HepG2 (cell line): Measurements from ENCODE around the gene PDE4D. TPM values are rescaled to one million over a fixed set of nuclear protein-coding genes. Genes with fewer than 3 reads are reported as not detected.

Source experiments
- ATAC-seq: fragments of 200-7000 bp; cut with Tn5 transposase; 3 replicates; pipeline ENCODE4 v1.9.1; 2020; ENCODE audit warnings: mild to moderate bottlenecking, moderate library complexity
- BruUV-seq: library from RNA; stranded (reverse); fragments of 400-500 nt; replicated peaks from 2 replicates; lab custom pipeline; 2021; lab: Mats Ljungman, UMichigan
- CTCF ChIA-PET: fragments of 300-600 bp; formaldehyde crosslinking; extraction: SDS; loops from one replicate; lab custom pipeline; 2021; ENCODE audit warnings: low total read pairs, inconsistent platforms, low intra/inter-chr PET ratio; lab: Yijun Ruan, JAX
- POLR2A ChIA-PET: fragments of 350-600 bp; sonication (Branson Sonifier 250); formaldehyde crosslinking; loops from one replicate; lab custom pipeline; 2020; ENCODE audit warnings: antibody characterized with exemption, inconsistent platforms; lab: Yijun Ruan, JAX
- DNase-seq: peaks from one replicate; pipeline ENCODE4 v3.0.0-alpha.2; 2015; ENCODE audit warnings: low spot score
- FAIRE-seq: peaks from 3 replicates; lab custom pipeline; 2011; peaks lifted over from hg19 to GRCh38; lab: Jason Lieb, UNC
- H2AFZ ChIP-seq: one replicate; pipeline ENCODE4 v1.6.1; 2011; ENCODE audit warnings: low read length, inconsistent platforms
- H3K27ac ChIP-seq: fragments of 300-600 bp; 3 replicates; pipeline ENCODE4 v1.8.0; 2011; ENCODE audit warnings: mixed run types, mild to moderate bottlenecking, mixed read lengths, low read length, inconsistent platforms; ENCODE audit not compliant: insufficient read depth; ENCODE audit errors: extremely low read length
- H3K27me3 ChIP-seq, 2 experiments: fragments of 200-600 bp in 1 of 2; 2 replicates in 1 of 2; 3 replicates in 1 of 2; pipeline versions ENCODE4 v1.6.0 to v1.8.0; 2011; ENCODE audit warnings: low read length in 2 of 2, mild to moderate bottlenecking in 2 of 2, moderate library complexity in 2 of 2, inconsistent platforms in 1 of 2; ENCODE audit not compliant: insufficient read depth in 2 of 2, control insufficient read depth in 1 of 2
- H3K36me3 ChIP-seq, 2 experiments: fragments of 200-600 bp in 1 of 2; replicated peaks in 1 of 2; 2 replicates in 1 of 2; 3 replicates in 1 of 2; pipeline versions ENCODE4 v1.5.1 to v1.8.0; 2011; ENCODE audit warnings: low read length in 2 of 2, inconsistent platforms in 1 of 2; ENCODE audit not compliant: insufficient read depth in 2 of 2, control insufficient read depth in 1 of 2
- H3K4me1 ChIP-seq: 2 replicates; pipeline ENCODE4 v1.5.1; 2012; ENCODE audit warnings: low read length, inconsistent platforms; ENCODE audit not compliant: insufficient read depth
- H3K4me2 ChIP-seq: 2 replicates; pipeline ENCODE4 v1.6.0; 2011; ENCODE audit warnings: low read depth, low read length, inconsistent platforms
- H3K4me3 ChIP-seq, 3 experiments: fragments of 200-600 bp in 1 of 3; sonication (generic), shearing (Covaris generic) in 1 of 3; replicated peaks in 1 of 3; 2 replicates each; pipeline ENCODE4 v1.5.1; 2011 to 2016; ENCODE audit warnings: low read length in 3 of 3, inconsistent platforms in 2 of 3, low read depth in 2 of 3, mild to moderate bottlenecking in 2 of 3, control low read depth in 1 of 3, mixed read lengths in 1 of 3; ENCODE audit not compliant: insufficient read depth in 1 of 3
- H3K79me2 ChIP-seq: one replicate; pipeline ENCODE4 v1.6.1; 2011; ENCODE audit warnings: low read length, inconsistent platforms; ENCODE audit not compliant: insufficient read depth
- H3K9ac ChIP-seq: 2 replicates; pipeline ENCODE4 v1.6.0; 2011; ENCODE audit warnings: mild to moderate bottlenecking, low read depth, low read length, inconsistent platforms; ENCODE audit not compliant: insufficient read depth
- H3K9me3 ChIP-seq: 2 replicates; pipeline ENCODE4 v1.5.1; 2012; ENCODE audit warnings: mild to moderate bottlenecking, low read length
- H4K20me1 ChIP-seq: 2 replicates; pipeline ENCODE4 v1.6.0; 2011; ENCODE audit warnings: inconsistent platforms, mild to moderate bottlenecking, low read length, moderate library complexity; ENCODE audit not compliant: insufficient read depth
- CEBPB ChIP-seq: IDR thresholded peaks from 2 replicates; pipeline ENCODE4 v1.6.1; 2011; ENCODE audit warnings: low read depth, low read length, improper control_type of control experiment, borderline replicate concordance
- CHD4 ChIP-seq: fragments of 200-600 bp; sonication (generic); IDR thresholded peaks from 2 replicates; pipeline ENCODE4 v1.7.0; 2017; ENCODE audit warnings: mild to moderate bottlenecking, low read length, borderline replicate concordance
- JUNB ChIP-seq: sonication (generic); formaldehyde crosslinking; IDR thresholded peaks from 2 replicates; pipeline ENCODE4 v1.8.0; 2022; ENCODE audit warnings: missing genetic modification reagents, mild to moderate bottlenecking, borderline replicate concordance
- KDM4B ChIP-seq: sonication (generic); formaldehyde crosslinking; IDR thresholded peaks from 2 replicates; pipeline ENCODE4 v1.4.0; 2020; ENCODE audit warnings: missing genetic modification reagents
- NCOA5 ChIP-seq: sonication (generic); formaldehyde crosslinking; IDR thresholded peaks from 2 replicates; pipeline ENCODE4 v1.4.0; 2020; ENCODE audit warnings: missing genetic modification reagents
- NPAS2 ChIP-seq: sonication (generic); formaldehyde crosslinking; IDR thresholded peaks from 2 replicates; pipeline ENCODE4 v1.8.0; 2022; ENCODE audit warnings: mild to moderate bottlenecking, missing genetic modification reagents, borderline replicate concordance
- PHF21A ChIP-seq: sonication (generic); formaldehyde crosslinking; IDR thresholded peaks from 2 replicates; pipeline ENCODE4 v1.5.0; 2020; ENCODE audit warnings: mild to moderate bottlenecking, missing genetic modification reagents
- SRSF4 ChIP-seq: fragments of 200-400 bp; formaldehyde crosslinking; IDR thresholded peaks from one replicate; pipeline ENCODE4 v1.6.1; 2018; ENCODE audit warnings: mild to moderate bottlenecking, low read depth, low read length, moderate library complexity; ENCODE audit not compliant: poor library complexity, severe bottlenecking
- YY1 ChIP-seq: IDR thresholded peaks from 2 replicates; pipeline ENCODE4 v1.6.1; 2011; ENCODE audit warnings: low read length, low read depth, moderate library complexity, mild to moderate bottlenecking; ENCODE audit not compliant: insufficient read depth, insufficient replicate concordance
- ZBTB7B ChIP-seq: sonication (generic); formaldehyde crosslinking; IDR thresholded peaks from 2 replicates; pipeline ENCODE4 v1.4.0; 2020; ENCODE audit warnings: missing genetic modification reagents
- ZNF101 ChIP-seq: sonication (generic); formaldehyde crosslinking; IDR thresholded peaks from 2 replicates; pipeline ENCODE4 v1.4.0; 2020; ENCODE audit warnings: mild to moderate bottlenecking, low read depth, missing genetic modification reagents, borderline replicate concordance
- ZNF468 ChIP-seq: sonication (generic); formaldehyde crosslinking; IDR thresholded peaks from 2 replicates; pipeline ENCODE4 v1.8.0; 2022; ENCODE audit warnings: mild to moderate bottlenecking, moderate library complexity, missing genetic modification reagents
- ZZZ3 ChIP-seq: sonication (generic); formaldehyde crosslinking; IDR thresholded peaks from 2 replicates; pipeline ENCODE4 v1.4.0; 2020; ENCODE audit warnings: missing genetic modification reagents, mild to moderate bottlenecking, borderline replicate concordance
- WGBS: methylation state at CpG from one replicate; pipeline ENCODE4 v1.1.6; 2017; ENCODE audit warnings: low lambda C conversion rate; 5-methylcytosine and 5-hydroxymethylcytosine counted together
- in situ Hi-C: cut with HindIII; loops from 2 replicates; pipeline ENCODE4 v1.10.0; 2017; ENCODE audit warnings: low pct_unique_long_range_greater_than_20kb; ENCODE audit not compliant: extremely low pct_ligation_motif_present
- intact Hi-C: fragments of 100-400 bp; cut with micrococcal nuclease; formaldehyde crosslinking; loops from one replicate; pipeline ENCODE4 v1.10.0; 2022; ENCODE audit not compliant: unreplicated experiment
- polyA plus RNA-seq, 8 experiments: library from polyadenylated mRNA; depleted of rRNA in 3 of 8; stranded (reverse) in 7 of 8; unstranded in 1 of 8; fragments of >200 nt; fragmentation: Illumina TruSeq in 4 of 8; extraction: Trizol in 4 of 8; gene quantifications; 2 replicates each; pipeline versions ENCODE4 v1.2.1 to v1.2.3, GENCODE V29; 2011 to 2016; ENCODE audit warnings: low read depth in 4 of 8, missing spikeins in 1 of 8, mixed read lengths in 1 of 8; ENCODE audit not compliant: insufficient read depth in 1 of 8
- total RNA-seq, 5 experiments: library from RNA; depleted of rRNA; stranded (reverse); fragments of >200 nt; fragmentation: Illumina TruSeq; extraction: Trizol; gene quantifications; 2 replicates each; pipeline ENCODE4 v1.2.3, GENCODE V29; 2016; ENCODE audit warnings: low read depth in 1 of 5
- TF ChIP-seq, protein P1 (sequence below): sonication (generic); formaldehyde crosslinking; IDR thresholded peaks from 2 replicates; pipeline ENCODE4 v1.5.0; 2020; ENCODE audit warnings: mild to moderate bottlenecking, missing genetic modification reagents
- TF ChIP-seq, protein P2 (sequence below): sonication (generic); formaldehyde crosslinking; IDR thresholded peaks from 2 replicates; pipeline ENCODE4 v1.5.0; 2020; ENCODE audit warnings: mild to moderate bottlenecking, missing genetic modification reagents, borderline replicate concordance
- TF ChIP-seq, protein P3 (sequence below): fragments of 450-650 bp; IDR thresholded peaks from 2 replicates; pipeline ENCODE4 v1.6.1; 2017

PDE4D gene
- total and polyA plus RNA-seq, 2 of the 13 experiments (the other 11 are each of a cell fraction or from before 2014, with no cell fraction given): 7.0 to 12.2 TPM

DNA sequence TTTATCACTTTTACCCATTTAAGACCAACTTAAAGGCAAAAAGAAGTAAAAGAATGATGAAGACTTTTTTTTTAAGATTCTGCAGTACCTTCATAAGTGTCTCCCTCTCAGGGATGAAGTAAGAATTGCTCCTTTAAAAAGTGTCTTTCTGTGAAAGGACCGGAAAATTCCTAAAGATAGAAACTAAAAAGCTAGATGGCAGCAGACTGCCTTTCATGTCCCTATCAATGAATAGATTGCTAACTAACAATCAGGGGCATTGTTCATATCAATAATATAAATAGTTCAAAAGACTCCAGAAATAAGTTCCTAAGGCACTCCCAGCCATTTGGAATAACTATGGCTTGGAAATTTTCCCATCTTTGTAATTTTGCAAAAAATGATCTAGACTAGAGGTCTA is 558.0 kb downstream of the PDE4D start:
- intact Hi-C loops (no loop called here), in situ Hi-C loops (no loop called here)
- 87% methylated on average over 1 of the region's 1 CpG for WGBS
- H3K27me3 ChIP-seq: no peaks in the 10 kb centered on the region
- no peak overlapping the region for H3K4me2 ChIP-seq
- ChIA-PET CTCF (no interaction called here), POLR2A (no interaction called here)
- no peaks in the 10 kb centered on the region for H3K79me2 ChIP-seq
- H4K20me1 ChIP-seq: no peaks in the 10 kb centered on the region
- H3K27ac ChIP-seq: no peak overlapping the region
- no peak overlapping the region for H3K9ac ChIP-seq
- no peak overlapping the region for H3K4me3 ChIP-seq
- FAIRE-seq (no peak), ATAC-seq (no peak), DNase-seq (no peak)
- H2AFZ ChIP-seq: no peak overlapping the region
- no peaks in the 10 kb centered on the region for H3K9me3 ChIP-seq
- no peaks in the 10 kb centered on the region for H3K4me1 ChIP-seq
- no TSS peak for BruUV-seq
- TF ChIP-seq KDM4B (CRISPR knock-in tag) (no peak), JUNB (CRISPR knock-in tag) (no peak), CEBPB (no peak), YY1 (no peak), SRSF4 (no peak), ZNF468 (CRISPR knock-in tag) (no peak), NPAS2 (CRISPR knock-in tag) (no peak), ZZZ3 (CRISPR knock-in tag) (no peak), ZNF101 (CRISPR knock-in tag) (no peak), CHD4 (no peak), NCOA5 (CRISPR knock-in tag) (no peak), ZBTB7B (CRISPR knock-in tag) (no peak), PHF21A (CRISPR knock-in tag) (no peak)
- TF ChIP-seq, protein P1, sequence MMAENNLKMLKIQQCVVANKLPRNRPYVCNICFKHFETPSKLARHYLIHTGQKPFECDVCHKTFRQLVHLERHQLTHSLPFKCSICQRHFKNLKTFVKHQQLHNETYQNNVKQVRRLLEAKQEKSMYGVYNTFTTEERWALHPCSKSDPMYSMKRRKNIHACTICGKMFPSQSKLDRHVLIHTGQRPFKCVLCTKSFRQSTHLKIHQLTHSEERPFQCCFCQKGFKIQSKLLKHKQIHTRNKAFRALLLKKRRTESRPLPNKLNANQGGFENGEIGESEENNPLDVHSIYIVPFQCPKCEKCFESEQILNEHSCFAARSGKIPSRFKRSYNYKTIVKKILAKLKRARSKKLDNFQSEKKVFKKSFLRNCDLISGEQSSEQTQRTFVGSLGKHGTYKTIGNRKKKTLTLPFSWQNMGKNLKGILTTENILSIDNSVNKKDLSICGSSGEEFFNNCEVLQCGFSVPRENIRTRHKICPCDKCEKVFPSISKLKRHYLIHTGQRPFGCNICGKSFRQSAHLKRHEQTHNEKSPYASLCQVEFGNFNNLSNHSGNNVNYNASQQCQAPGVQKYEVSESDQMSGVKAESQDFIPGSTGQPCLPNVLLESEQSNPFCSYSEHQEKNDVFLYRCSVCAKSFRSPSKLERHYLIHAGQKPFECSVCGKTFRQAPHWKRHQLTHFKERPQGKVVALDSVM (CRISPR knock-in tag): no peak
- TF ChIP-seq, protein P2, sequence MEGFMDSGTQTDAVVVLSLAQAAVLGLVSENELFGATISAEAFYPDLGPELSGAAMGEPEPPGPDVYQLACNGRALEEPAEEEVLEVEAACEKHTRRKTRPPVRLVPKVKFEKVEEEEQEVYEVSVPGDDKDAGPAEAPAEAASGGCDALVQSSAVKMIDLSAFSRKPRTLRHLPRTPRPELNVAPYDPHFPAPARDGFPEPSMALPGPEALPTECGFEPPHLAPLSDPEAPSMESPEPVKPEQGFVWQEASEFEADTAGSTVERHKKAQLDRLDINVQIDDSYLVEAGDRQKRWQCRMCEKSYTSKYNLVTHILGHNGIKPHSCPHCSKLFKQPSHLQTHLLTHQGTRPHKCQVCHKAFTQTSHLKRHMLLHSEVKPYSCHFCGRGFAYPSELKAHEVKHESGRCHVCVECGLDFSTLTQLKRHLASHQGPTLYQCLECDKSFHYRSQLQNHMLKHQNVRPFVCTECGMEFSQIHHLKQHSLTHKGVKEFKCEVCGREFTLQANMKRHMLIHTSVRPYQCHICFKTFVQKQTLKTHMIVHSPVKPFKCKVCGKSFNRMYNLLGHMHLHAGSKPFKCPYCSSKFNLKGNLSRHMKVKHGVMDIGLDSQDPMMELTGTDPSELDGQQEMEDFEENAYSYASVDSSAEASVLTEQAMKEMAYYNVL: no peak
- TF ChIP-seq, protein P3, sequence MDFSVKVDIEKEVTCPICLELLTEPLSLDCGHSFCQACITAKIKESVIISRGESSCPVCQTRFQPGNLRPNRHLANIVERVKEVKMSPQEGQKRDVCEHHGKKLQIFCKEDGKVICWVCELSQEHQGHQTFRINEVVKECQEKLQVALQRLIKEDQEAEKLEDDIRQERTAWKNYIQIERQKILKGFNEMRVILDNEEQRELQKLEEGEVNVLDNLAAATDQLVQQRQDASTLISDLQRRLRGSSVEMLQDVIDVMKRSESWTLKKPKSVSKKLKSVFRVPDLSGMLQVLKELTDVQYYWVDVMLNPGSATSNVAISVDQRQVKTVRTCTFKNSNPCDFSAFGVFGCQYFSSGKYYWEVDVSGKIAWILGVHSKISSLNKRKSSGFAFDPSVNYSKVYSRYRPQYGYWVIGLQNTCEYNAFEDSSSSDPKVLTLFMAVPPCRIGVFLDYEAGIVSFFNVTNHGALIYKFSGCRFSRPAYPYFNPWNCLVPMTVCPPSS: no peak
- H3K36me3 ChIP-seq: no peaks in the 10 kb centered on the region
